DMS79 (cell line): ENCODE measurements around the gene ZNF407.

Source experiments
- DNase-seq: peaks from one replicate; lab custom pipeline; 2025; lab: John Stamatoyannopoulos, UW

Gene ZNF407

DNA sequence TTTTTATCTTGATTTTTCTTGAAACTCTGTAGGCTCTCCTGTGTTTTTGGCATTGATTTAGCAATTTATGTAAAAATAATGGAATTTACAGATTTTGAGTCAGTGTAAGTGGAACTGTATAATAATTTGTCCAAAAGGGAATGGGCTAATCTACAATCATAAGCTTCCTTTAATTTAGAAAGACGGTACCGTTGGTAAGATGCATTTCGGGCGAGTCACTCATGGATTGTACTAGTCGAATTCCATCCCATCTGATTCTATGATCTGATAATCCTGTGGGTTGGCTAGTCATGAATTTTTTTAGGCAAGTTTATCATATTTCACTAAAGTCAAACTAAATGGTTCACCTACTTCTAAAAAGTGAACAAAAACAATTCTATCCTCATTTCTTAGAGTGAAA is 133.4 kb downstream of the ZNF407 start:
- DNase-seq: no peak

DNA sequence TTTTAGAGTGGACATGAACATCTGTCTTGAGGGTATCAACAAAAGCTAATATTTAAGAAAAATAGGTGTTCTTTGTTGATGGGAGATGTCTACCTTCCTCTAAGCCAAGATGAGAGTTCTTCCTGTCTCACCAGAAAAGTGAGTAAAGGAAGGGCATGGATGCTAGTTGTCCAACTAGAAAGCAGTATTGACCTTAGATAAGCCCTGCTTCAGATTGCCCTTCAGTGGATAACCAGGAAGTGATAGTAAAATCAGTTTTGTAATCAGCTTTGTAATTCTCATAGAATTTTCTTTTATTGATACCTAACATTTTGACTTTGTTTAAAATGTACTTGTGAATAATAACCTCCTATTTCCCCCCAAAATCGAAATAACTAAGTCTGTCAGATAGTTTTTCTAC is 134.7 kb downstream of the ZNF407 start:
- no peak for DNase-seq

DNA sequence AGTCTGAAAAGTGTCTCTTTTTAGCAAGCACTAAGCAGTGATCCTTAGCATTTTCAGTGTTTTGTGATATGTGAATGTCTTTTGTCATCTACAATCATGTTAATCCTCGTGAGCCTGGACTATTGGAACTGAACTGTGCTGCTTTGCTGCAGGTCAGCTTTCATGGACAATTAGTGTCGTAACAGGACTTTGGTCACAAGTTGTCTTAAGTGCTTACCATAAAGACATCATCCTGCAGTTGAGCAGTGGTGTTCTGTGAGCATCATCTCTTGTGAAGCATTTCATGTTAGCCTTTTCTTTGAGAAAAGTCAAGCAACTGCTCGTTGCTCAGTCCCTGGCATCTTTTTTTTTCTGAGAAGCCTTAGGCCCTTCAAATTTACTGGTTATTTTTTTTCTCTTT is 135.9 kb downstream of the ZNF407 start:
- DNase-seq: no peak

DNA sequence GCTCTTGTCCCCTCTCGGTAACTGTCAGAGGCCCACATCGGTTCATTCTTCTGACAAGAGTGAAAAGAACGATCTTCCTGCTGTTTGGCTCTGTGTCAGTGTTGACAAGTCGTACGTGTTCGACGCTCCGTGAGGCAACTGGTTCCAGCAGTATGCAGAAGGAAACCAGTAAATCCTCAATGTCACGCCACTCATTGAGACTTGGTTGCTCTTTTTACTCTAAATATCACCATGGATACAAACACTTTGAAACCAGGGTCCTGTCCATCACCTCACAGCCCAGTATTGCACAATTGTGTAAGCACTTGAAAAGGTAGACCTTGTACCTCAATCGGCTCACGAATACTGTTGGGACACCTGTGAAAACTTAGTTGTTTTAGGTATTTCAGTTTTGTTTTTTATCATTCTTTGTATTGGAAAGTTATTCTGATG is 136.4 kb downstream of the ZNF407 start:
- no peak for DNase-seq

- no peak for DNase-seq
These were observed 142.3 kb downstream of the ZNF407 start for GRCh38 chr18:74739926-74740325.

DNA sequence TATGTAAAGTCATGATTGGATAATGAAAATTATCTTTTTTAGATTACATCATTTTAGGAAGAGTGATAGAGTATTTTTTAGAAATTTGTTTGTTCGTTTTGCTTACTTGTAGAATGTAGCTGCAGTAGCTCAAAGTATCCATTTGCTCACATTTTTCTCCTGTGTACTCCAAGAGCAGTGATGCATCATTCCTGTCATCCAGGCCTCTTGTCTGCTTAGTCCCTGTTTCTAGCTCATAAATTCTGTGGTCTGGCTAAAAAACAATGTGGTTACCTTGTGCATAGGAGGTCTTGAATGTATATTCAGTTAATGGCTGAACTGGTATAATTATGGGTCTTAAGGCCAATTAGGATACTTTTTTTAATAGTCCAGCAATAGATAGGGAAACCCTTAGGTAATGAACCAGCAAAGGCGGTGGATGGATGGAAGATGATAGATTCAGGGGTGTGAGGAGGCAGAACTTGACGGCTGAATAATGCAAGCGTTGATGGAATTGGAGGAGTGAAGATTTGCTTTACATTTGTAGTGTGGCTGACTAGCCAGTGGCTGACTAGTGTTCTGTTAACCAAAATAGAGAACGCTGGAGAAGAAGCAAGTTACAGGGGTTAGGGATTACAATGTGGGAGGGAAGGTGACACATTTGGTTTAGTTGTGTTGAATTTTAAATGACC is 145.0 kb downstream of the ZNF407 start:
- DNase-seq: no peak

- DNase-seq: no peak
These were observed 148.1 kb downstream of the ZNF407 start for GRCh38 chr18:74745633-74746403.

GRCh38 chr18:74748809-74749208 is 151.1 kb downstream of the ZNF407 start:
- no peak for DNase-seq

DNA sequence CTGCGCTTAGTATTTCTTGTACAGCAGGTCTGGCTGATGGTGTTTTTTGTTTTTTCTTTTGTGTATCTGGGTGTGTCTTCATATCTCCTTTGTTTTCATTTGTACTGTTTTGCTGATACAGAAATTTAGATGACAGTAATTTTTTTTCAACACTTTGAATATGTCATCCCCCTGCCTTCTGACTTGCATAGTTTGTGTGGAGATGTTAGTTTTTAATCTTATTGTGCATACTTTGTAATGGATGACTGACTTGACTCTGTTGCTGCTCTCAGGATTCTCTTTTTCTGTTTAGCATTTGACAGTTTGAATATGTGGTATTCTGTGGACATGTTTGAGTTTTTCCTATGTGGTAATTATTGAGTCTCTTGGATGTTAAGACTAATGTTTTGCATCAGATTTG is 161.3 kb downstream of the ZNF407 start:
- DNase-seq: no peak

DNA sequence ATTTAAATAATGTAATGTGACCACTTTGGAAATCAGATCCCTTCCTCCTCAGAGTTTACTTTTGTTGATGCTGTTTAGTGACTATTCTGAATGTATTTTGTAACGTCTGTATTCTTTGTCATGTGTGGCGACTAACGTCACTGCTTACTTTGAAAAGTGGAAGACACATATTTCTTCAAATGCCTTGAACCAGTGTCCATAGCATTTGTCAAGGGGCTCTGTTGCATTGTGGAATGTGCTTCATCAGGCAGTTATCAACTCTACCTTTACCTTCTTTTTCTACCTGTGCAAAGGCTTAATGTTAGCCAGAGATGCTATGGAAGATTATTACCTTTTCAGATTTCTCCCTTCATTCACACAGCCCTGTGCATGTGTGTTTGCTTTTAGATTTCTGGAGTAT is 162.4 kb downstream of the ZNF407 start:
- no peak for DNase-seq

DNA sequence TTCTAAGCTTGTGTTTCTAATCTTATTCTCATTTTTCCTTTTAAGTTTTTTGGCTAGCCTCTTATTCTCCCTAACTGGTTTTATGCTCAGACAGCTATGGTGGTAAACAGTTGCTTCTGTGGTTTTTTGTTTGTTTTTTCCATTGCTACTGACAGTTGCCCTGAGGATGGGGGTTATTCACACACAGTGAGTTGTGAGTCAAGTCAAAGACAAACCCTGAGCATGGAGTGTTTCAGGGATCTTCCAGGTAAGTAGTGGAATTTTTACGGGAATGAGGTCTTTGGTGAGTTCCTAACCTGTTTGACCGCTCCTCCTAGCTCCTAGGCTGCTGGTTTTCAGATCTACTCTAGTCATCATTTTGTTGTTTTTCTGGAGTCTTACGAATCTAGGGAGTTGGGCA is 162.8 kb downstream of the ZNF407 start:
- no peak for DNase-seq

DNA sequence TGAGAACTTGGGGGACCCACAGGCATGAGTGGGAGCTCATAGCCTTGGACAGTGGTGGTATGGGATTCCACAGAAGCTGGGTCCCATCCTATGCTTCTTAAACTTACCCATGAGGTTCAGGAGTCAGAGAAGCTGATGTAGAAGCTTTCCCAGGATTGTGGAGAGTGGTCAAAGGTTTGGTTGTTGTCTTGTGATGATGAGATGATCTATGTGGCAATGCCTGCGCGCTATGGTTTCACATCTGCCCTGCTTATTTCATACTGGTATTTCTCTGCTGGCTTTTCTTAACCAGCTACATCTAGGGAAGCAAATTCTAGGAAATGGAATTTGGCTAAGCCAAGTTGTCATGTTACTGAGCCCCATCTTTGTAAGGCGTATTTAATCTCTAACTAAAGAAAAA is 168.6 kb downstream of the ZNF407 start:
- no peak for DNase-seq

DNA sequence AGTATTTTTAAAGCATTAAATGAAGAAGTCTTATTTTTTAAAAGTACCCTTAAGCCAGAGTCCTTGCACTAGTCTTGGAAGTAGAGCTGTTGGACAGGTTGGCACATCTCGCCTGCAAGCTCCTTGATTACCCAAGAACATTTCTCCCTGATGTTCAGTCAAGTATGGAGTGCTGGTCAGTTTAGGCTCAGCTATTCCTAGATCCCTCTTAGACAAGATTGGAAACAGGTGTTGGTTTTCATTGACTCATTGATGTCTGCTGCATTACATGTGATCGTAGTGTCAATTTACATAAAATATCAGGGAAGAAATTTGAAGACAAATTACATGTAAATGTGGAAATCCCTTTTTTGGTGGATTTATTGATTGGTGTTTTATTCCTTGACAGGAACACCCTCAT is 170.4 kb downstream of the ZNF407 start:
- no peak for DNase-seq

- no peak for DNase-seq
These were observed 175.5 kb downstream of the ZNF407 start for GRCh38 chr18:74773171-74773624.

DNA sequence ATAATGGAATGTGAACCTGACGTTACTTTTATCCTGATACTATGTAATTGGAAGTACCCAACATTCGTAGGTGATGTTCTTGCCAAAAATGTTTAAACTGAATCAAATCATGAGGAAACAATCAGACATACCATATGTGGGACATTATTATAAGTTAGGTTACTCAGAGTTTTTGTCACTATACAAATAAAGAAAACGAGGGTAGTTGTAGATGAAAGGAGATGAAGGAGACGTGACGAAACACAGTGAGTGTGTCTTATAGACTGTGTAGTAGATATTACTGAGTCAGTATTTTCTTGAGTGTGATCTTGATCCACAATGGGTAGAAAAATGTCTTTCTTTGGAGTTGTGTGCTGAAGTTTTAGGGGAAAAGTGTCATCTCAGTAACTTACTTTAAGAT is 176.8 kb downstream of the ZNF407 start:
- no peak for DNase-seq

DNA sequence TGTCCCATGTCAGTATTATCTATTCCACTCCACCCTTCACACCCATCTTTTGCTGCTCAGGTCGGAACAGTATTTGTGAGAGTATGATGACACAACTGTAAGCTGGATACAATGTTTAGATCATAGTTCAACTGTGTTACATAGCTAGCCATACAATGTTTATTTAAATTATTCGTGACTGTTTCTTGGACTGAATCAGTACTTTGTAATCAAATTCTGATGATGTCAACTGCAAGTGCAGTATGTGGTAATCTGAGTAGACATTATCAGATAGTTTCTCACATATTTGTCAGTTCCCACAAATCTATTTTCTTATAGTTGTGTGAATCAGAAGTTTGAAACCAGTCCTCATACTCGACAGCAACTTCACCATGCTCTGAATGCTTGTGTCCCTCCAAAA is 177.6 kb downstream of the ZNF407 start:
- DNase-seq: no peak

- DNase-seq: no peak
These were observed 180.6 kb downstream of the ZNF407 start for GRCh38 chr18:74778191-74778847.

DNA sequence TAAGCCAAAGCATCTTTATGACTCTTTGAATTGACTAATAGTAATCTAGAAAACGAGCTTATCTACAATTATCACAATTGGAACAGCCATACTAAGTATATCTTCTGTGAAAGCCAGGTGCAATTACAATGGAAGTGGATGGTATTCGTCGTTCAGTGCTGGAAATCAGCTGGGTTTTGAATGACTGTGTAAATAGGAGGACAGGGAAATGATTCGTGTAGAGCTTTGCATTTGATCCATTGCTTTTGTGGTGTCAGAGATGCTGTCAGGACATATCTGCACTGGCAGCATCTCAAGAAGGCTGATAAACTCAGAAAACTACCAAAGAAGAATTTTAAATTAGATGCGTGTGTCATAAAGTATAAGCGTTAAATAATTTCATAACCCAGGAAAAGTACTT is 187.1 kb downstream of the ZNF407 start:
- DNase-seq: no peak

- DNase-seq: no peak
These were observed 188.0 kb downstream of the ZNF407 start for GRCh38 chr18:74785632-74786031.

DNA sequence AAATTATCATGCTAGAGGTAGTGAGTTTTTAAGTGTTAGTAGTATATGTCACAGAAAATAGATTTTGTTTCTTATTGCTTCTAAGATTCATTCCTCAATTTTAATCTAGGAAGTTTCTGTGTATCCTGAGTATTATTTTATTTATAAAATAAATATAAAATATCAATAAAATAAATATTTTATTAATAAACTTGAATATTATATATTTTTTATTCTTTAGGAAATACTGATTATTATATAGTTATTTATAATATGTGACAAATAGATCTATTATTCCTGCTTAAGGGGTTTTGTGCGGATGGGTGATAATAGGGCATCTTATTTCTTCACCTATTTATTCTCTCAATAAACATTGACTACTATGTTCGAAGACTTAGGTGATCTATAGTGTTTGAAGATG is 191.0 kb downstream of the ZNF407 start:
- no peak for DNase-seq

GRCh38 chr18:74789078-74789477 is 191.4 kb downstream of the ZNF407 start:
- no peak for DNase-seq

DNA sequence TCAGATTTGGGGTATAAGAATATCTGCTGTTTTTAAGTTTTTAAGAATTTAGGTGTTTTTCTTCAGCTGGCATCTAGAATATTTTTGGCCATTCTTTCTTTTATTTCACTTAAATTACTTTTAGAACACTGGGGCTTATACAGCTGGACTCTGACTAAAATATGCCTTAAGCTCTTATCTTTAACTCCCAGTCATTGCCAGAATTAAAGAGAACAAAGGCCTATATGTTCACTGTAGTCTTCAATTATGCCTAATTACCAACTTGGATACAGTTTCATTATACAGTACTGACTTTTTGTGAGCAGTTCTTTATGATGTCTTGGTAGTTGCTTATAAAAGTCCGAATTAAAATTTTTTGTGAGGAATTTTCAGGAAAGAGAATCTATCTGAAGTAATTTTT is 192.8 kb downstream of the ZNF407 start:
- no peak for DNase-seq

DNA sequence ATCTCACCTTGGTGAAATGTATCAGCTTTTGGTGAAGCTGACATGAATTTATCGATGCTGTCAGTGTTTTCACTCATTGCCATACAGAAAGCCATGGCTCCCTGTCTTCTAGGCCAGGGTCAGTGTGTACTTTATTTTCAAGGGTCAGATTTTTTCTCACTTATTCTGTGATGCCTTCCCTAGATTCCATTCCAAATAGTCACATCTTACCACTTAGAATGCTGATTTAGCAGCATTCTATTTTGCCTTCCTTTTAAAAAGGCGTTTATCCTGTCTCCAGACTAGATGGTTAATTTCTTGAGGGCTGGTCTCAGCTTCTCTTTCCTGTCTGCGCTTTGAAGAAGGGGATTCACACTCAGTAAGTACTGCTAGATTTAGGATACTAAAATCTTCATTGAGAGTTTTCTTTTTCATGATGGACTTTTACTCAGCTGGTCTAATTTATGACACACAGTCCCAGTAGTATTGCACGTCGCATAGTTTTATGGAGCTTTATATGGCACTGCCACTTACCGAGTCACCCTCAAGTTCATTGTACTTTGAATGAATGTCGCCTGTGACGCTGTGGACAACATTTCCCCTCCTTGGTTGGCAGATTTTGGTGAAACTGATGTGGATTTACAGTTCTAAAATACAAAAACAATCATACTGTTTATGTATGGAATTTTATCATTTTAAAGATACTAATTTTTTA is 194.0 kb downstream of the ZNF407 start:
- DNase-seq: no peak
